Tibial nerve (tissue), 4 donors: ENCODE measurements around the gene PMPCB. TPM values are rescaled to one million over a fixed set of nuclear protein-coding genes. Genes with fewer than 3 reads are reported as not detected.

Source experiments
- DNase-seq, 2 donors: peaks; one replicate each; pipeline ENCODE4 v3.0.0-alpha.2; 2019; ENCODE audit warnings: low spot score in 2 of 2
- H3K27ac ChIP-seq, 4 donors: fragments of 200-600 bp; sonication (generic) in 3 of 4; one replicate each; pipeline ENCODE4 v1.5.1; 2017 to 2019; ENCODE audit warnings: mild to moderate bottlenecking in 1 of 4
- H3K27me3 ChIP-seq, 2 donors: fragments of 200-600 bp; sonication (generic) in 1 of 2; one replicate each; pipeline versions ENCODE4 v1.5.1 to v1.6.0; 2017 to 2019
- H3K36me3 ChIP-seq, 3 donors: fragments of 200-600 bp; sonication (generic); one replicate each; pipeline ENCODE4 v1.5.1; 2018 to 2019
- H3K4me1 ChIP-seq, 4 donors: fragments of 200-600 bp; sonication (generic) in 3 of 4; one replicate each; pipeline ENCODE4 v1.5.1; 2017 to 2019
- H3K4me3 ChIP-seq, 4 donors: fragments of 200-600 bp; sonication (generic) in 3 of 4; one replicate each; pipeline ENCODE4 v1.5.1; 2017 to 2019; ENCODE audit warnings: mild to moderate bottlenecking in 1 of 4, moderate library complexity in 1 of 4
- H3K9me3 ChIP-seq, 4 donors: fragments of 200-600 bp; sonication (generic) in 3 of 4; one replicate each; pipeline ENCODE4 v1.5.1; 2017 to 2019
- CTCF ChIP-seq, 5 experiments: fragments of 200-600 bp in 3 of 5; fragments of 450-650 bp in 2 of 5; sonication (generic) in 3 of 5; IDR thresholded peaks; one replicate each; pipeline ENCODE4 v1.5.1; 2016 to 2019; ENCODE audit warnings: antibody characterized with exemption in 5 of 5, mild to moderate bottlenecking in 3 of 5, moderate library complexity in 2 of 5
- EP300 ChIP-seq, 2 donors: sonication (generic); formaldehyde crosslinking; IDR thresholded peaks; one replicate each; pipeline ENCODE4 v1.6.1; 2017; ENCODE audit warnings: antibody characterized with exemption in 2 of 2, mild to moderate bottlenecking in 1 of 2
- POLR2A ChIP-seq, 2 donors: fragments of 450-650 bp; IDR thresholded peaks; one replicate each; pipeline ENCODE4 v1.6.1; 2017; ENCODE audit warnings: antibody characterized with exemption in 2 of 2, mild to moderate bottlenecking in 2 of 2, moderate library complexity in 2 of 2
- WGBS, 2 donors: methylation state at CpG; one replicate each; pipeline ENCODE4 v1.1.5; 2018; 5-methylcytosine and 5-hydroxymethylcytosine counted together
- total RNA-seq, 4 donors: library from RNA; depleted of rRNA; stranded (reverse); fragments of >200 nt; gene quantifications; one replicate each; pipeline ENCODE4 v1.1.0, GENCODE V29; 2016

PMPCB gene
- total RNA-seq, 4 donors from 2014 or later = 31.8 to 44.3 (median 41.1) TPM

- TF ChIP-seq CTCF (IDR thresholded peaks at IDR 0.05) = no peak
- TF ChIP-seq POLR2A (IDR thresholded peaks at IDR 0.05) = no peak
- Histone ChIP-seq H3K27ac (no peak overlapping the region), H3K27me3 (no peaks in the 10 kb centered on the region), H3K36me3 (peaks cover 0 to 78% (median 16%) of the 10 kb centered on the region in 3 donors), H3K4me3 (no peak overlapping the region), H3K4me1 (no peaks in the 10 kb centered on the region), H3K9me3 (no peaks in the 10 kb centered on the region)
- no peak for DNase-seq
- 87 to 90% methylated on average over 8 of the region's 8 CpGs for WGBS, 2 donors
Measured at GRCh38 chr7:103325744-103326143, 28.5 kb downstream of the PMPCB start.

- Histone ChIP-seq H3K36me3 (peaks cover 0 to 88% (median 0%) of the 10 kb centered on the region in 3 donors), H3K27ac (no peak overlapping the region), H3K4me1 (peaks cover 0 to 8% (median 0%) of the 10 kb centered on the region in 4 donors), H3K27me3 (no peaks in the 10 kb centered on the region), H3K4me3 (no peak overlapping the region), H3K9me3 (no peaks in the 10 kb centered on the region)
- no peak for TF ChIP-seq EP300 (IDR thresholded peaks at IDR 0.05)
- TF ChIP-seq CTCF (IDR thresholded peaks at IDR 0.05) = no peak
- TF ChIP-seq POLR2A (IDR thresholded peaks at IDR 0.05) = no peak
- whole genome bisulfite sequencing, 2 donors = 87 to 95% methylated on average over 2 of the region's 2 CpGs
- no peak for DNase-seq
Measured at GRCh38 chr7:103336761-103337160, 39.5 kb downstream of the PMPCB start.

GRCh38 chr7:103338864-103339263, 41.6 kb downstream of the PMPCB start:
- no peaks in the 10 kb centered on the region for H3K27me3 ChIP-seq
- 91 to 100% methylated on average over 2 of the region's 2 CpGs for WGBS, 2 donors
- H3K4me3 ChIP-seq = no peak overlapping the region
- DNase-seq = no peak
- peaks cover 0 to 22% (median 9%) of the 10 kb centered on the region in 4 donors for H3K4me1 ChIP-seq
- H3K9me3 ChIP-seq = no peaks in the 10 kb centered on the region
- H3K27ac ChIP-seq = no peak overlapping the region
- TF ChIP-seq EP300 (IDR thresholded peaks at IDR 0.05) (no peak), POLR2A (IDR thresholded peaks at IDR 0.05) (no peak), CTCF (IDR thresholded peaks at IDR 0.05) (no peak)
- peaks cover 0 to 78% (median 0%) of the 10 kb centered on the region in 3 donors for H3K36me3 ChIP-seq

- Histone ChIP-seq H3K27me3 (no peaks in the 10 kb centered on the region), H3K9me3 (no peaks in the 10 kb centered on the region), H3K4me3 (no peak overlapping the region), H3K4me1 (peaks cover 0 to 32% (median 14%) of the 10 kb centered on the region in 4 donors), H3K27ac (no peak overlapping the region), H3K36me3 (peaks cover 0 to 53% (median 0%) of the 10 kb centered on the region in 3 donors)
- WGBS, 2 donors = 75 to 79% methylated on average over 2 of the region's 2 CpGs
- TF ChIP-seq POLR2A (IDR thresholded peaks at IDR 0.05) = no peak
- no peak for TF ChIP-seq EP300 (IDR thresholded peaks at IDR 0.05)
- TF ChIP-seq CTCF (IDR thresholded peaks at IDR 0.05) = no peak
- DNase-seq = no peak
Measured at GRCh38 chr7:103341466-103341865, 44.2 kb downstream of the PMPCB start.

GRCh38 chr7:103343332-103343731, 46.1 kb downstream of the PMPCB start:
- TF ChIP-seq POLR2A (IDR thresholded peaks at IDR 0.05) (no peak), EP300 (IDR thresholded peaks at IDR 0.05) (no peak), CTCF (IDR thresholded peaks at IDR 0.05) (no peak)
- no peak for DNase-seq
- H3K36me3 ChIP-seq = peaks cover 0 to 34% (median 0%) of the 10 kb centered on the region in 3 donors
- peak overlapping the region in 3 of 4 donors; percentile 74 to 94 (median 82) for H3K4me3 ChIP-seq
- no peaks in the 10 kb centered on the region for H3K9me3 ChIP-seq
- peak overlapping the region in 1 of 4 donors; percentile 83 for H3K27ac ChIP-seq
- peaks cover 0 to 42% (median 18%) of the 10 kb centered on the region in 4 donors for H3K4me1 ChIP-seq
- H3K27me3 ChIP-seq = no peaks in the 10 kb centered on the region
